ENCODE measurements around the gene COQ4.
"Not testable (repeated sequence)": the region's sequence is repeated elsewhere in the genome, so short reads cannot be mapped to it uniquely, and the experiment has no call there.

Gene COQ4

GRCh38 chr9:128322404-128323211, at the start of gene COQ4, which contains the start of gene TRUB2:
COQ4 (plus strand) TSS chr9:128322839; CDS start chr9:128322859, 20 bp downstream.
TRUB2 (minus strand) TSS chr9:128322447; CDS start chr9:128322408, 39 bp downstream.
- peak; percentile 85 to 88 for ATAC-seq

- no peak for ATAC-seq
These were observed 48.4 kb upstream of the COQ4 start for GRCh38 chr9:128274245-128274644.

DNA sequence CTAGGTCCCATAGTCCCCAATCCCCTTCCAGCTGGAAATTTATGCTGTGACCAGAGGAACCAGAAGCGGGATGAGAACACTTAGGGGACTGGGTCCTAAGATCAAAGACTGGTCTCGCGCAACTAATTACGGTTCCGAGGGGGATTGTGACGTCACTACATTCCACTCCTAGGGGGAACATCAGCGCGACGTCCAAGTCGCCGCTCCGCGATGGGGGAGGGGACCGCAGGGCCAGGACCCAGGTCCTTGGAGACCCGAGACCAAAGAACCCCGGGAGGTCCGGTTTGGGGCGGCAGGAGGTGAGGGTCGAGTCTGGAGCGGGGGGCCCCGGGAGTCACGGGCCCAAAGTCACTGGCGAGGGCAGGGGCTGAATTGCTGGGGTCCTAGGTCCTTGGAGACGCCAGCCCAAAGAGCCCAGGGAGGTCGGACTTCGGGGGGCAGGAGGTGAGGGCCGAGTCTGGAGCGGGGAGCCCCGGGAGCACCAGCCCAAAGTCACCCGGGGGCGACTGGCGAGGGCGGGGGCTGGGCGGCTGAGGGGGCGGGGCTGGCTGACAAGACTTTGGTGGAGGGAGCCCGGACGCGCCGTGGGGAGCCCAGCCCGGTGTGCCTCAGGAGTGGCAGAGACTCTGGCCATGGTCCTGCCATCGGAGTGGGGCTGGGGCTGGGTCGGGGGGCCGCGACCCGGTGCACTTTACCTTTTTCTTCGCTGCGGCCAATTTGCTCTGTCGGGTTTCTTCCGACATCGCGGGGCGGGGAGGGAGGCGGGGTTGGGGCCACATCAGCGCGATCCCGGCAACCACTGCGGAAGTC, 47.2 kb upstream of the COQ4 start, which contains the start of gene GOLGA2:
TSS of gene GOLGA2 (minus strand) at position 810 of the 810 bp plus-strand sequence. CDS start at position 779, 31 bp downstream.
- ATAC-seq, result peak; percentile 64 to 68

- ATAC-seq, result peak; percentile 98 to 99
These were observed 46.5 kb upstream of the COQ4 start, which contains the start of gene SWI5 for GRCh38 chr9:128276008-128276573. SWI5 (plus strand) TSS chr9:128276276.

DNA sequence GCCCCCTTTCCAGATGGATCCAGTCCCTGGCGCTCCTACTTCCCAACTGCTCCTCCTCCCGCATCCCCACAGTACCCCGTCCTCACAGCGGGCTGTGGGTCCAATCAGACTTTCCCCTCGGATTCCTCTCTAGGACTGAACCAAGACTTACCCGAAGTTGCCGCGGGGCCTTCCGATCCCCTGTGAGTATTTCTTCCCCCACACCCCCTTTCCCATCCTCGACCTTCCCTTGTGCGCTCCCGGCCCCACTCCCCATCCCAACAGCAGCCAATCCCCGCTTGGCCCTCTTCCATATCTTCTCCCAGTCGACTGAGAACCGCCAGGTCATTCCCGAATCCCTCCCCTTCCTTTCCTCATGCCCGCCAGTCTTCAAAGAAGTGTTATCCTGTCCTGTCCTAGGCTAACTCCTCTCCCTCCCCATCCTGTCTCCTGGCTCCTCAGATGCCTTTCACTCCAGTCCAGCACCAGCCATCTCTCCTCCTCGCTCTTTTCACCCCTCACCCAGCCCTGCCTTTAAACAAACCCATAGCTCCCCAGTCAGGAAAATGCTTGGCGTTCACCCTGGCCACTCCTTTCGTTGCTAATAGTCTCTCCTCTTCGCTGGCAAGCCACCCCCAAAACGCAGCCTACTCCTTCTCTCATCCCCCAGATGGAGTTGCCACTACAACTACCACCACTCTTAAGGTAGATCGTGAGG, 45.9 kb upstream of the COQ4 start:
- no peak for ATAC-seq

GRCh38 chr9:128279088-128280073, 43.3 kb upstream of the COQ4 start:
- not testable (repeated sequence) for ATAC-seq

GRCh38 chr9:128280084-128280622, 42.5 kb upstream of the COQ4 start:
- no peak for ATAC-seq

DNA sequence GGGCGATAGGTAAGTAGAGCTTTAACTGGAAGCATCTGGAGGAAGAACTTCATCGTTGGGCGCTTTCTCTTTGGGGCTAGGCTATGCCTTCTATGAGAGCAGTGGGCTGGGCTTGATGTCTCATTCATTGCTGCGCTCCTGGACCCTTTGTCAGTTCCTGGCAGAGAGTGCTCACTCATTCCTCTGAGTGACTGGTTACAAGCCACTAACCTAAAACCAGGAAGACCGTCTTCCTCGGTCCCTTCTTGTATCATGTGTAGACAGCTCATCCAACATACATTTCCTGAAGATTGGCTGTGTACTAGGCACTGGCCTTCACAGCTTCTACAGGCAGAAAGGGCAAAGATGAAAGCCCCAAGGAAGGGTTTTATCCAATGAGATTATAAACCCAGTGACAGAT, 40.1 kb upstream of the COQ4 start:
- no peak for ATAC-seq

DNA sequence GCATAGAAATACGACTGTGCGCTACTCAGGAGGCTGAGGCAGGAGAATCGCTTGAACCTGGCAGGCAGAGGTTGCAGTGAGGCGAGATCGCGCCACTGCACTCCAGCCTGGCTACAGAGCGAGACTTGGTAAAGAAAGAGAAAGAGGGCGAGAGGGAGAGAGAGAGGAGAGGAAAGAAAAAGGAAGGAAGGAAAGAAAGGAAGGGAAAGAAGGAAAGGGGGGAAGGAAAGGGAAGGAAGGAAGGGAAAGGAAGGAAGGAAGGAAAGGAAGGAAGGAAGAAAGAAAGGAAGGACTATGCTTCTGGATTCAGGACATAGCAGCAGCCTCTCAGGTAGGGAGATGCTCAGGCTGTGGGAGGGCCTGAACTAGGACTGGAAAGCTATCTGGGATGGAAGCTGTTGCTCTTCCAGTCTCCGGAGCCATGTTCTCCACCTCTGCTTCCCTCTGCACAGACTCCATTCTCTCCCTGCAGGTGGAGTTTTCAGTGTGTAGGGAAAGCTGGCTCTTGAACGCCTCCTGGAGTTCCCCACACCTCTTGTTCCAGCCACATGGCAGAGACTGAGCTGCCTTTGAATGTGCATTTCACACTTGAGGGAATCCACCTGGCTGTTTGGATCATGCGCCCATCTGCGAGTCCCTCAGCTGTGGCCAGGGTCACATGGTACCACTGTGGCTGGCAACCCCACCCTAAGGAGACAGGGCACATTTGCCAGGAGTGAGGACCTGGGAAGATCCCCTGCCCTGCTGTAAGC, 37.4 kb upstream of the COQ4 start:
- ATAC-seq, result no peak

GRCh38 chr9:128286440-128286839, 36.2 kb upstream of the COQ4 start:
- no peak for ATAC-seq

DNA sequence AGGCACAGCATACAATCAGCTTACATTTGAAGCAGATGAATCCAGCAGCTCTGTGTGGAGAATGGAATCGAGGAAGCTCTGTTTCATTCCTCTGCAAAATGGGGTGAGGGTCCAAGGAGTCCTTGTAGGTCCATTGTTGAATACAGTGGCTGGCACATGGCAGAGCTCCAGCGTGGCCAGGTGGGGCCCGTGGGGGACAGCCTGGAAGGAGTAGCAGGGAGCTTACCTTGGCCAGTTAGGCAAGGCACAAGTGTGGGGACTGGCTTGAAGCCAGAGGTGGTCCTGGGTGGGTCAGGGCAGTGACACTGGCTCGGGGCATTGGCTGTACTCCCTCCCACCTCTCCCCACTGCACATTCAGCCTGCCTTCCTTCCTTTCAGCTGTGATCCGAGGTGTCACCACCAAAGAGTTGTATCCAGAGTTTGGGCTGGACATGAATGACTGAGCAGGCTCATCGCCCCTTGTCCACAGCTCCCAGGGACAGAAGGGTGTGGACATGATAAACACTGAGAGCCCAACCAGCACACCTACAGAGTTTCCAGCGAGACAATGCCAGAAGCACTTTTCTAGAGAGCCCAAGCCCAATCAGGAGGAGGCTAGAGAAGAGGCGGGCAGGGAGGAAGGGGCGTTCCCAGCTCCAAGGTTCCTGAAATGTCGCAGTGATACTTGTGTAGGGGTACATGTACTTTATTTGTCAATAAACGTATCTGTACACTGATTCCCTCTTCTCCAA, 34.2 kb upstream of the COQ4 start:
- no peak for ATAC-seq

GRCh38 chr9:128292009-128292408, 30.6 kb upstream of the COQ4 start:
- no peak for ATAC-seq

- no peak for ATAC-seq
These were observed 29.5 kb upstream of the COQ4 start for GRCh38 chr9:128293091-128293490.

DNA sequence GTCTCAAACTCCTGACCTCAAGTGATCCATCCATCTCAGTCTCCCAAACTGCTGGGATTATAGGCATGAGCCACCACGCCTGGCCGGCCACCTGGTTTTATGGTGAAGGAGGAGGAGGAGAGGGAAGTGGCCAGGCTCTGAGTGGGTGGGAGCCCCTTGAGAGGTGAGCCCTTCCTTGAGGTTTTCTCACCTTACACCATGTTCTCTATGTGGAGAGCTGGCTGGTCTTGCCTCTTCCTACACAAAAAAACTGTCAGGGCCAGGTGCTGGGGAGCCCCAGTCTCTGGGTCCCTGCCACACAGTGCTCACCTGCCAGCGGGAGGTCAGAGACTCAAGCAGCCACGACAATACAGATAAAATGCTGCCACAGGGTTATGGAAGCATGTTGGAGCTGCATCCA, 28.5 kb upstream of the COQ4 start:
- no peak for ATAC-seq

DNA sequence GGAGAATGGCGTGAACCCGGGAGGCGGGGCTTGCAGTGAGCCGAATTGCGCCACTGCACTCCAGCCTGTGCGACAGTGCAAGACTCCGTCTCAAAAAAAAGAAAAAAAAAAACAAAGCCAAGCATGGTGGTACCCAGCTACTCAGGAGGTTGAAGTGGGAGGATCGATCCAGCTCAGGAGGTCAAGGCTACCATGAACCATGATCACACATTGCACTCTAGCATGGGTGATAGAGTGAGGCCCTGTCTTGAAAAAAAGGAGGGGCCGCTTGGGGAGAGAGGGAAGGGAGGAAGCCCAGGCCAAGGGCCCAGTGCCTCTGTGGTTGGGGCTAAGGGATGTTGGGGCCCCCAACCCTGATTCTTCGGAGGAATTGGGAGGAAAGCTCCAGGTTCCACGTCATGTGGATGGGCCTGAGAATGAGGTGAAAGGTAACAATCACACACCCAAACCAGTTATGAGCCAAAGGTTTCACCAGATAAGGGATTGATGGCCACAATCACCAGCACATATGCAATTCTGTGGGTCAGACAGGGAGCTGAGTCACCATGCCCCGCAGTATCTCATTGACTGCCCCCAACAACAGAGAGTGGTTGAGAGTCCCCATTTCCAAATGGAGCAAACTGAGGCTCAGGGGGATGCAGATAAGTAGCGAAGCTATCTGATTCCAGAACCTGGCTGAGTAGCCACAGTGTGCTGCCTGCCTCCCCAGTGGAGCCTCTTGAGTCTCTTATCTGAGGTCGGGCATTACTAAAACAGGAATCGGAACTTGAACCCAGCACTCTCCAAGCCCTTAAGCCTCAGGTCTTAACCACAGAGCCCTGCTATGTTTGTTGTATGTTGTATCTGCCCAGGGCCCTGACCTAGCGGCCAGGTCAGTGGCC, 26.1 kb upstream of the COQ4 start:
- ATAC-seq, result no peak

- no peak for ATAC-seq
These were observed 25.3 kb upstream of the COQ4 start for GRCh38 chr9:128297221-128297773.

- no peak for ATAC-seq
These were observed 23.8 kb upstream of the COQ4 start for GRCh38 chr9:128298535-128299482.

Measured in activated CD4-positive, CD25-positive, alpha-beta regulatory T cell treated with anti-CD3 and anti-CD28 coated beads, Interleukin-2, amount 50 U/mL, for 24 hours (primary cell).